Endothelial cell of coronary artery (primary cell): Measurements from ENCODE around the gene S100A14. TPM values are rescaled to one million over a fixed set of nuclear protein-coding genes. Genes with fewer than 3 reads are reported as not detected.

ENCODE experiments used
- total RNA-seq: library from RNA; depleted of rRNA; stranded (reverse); fragments of >200 nt; gene quantifications from 2 replicates; pipeline ENCODE4 v1.2.3, GENCODE V29; 2014

Gene S100A14
- not detected in 2 replicates for total RNA-seq

DNA sequence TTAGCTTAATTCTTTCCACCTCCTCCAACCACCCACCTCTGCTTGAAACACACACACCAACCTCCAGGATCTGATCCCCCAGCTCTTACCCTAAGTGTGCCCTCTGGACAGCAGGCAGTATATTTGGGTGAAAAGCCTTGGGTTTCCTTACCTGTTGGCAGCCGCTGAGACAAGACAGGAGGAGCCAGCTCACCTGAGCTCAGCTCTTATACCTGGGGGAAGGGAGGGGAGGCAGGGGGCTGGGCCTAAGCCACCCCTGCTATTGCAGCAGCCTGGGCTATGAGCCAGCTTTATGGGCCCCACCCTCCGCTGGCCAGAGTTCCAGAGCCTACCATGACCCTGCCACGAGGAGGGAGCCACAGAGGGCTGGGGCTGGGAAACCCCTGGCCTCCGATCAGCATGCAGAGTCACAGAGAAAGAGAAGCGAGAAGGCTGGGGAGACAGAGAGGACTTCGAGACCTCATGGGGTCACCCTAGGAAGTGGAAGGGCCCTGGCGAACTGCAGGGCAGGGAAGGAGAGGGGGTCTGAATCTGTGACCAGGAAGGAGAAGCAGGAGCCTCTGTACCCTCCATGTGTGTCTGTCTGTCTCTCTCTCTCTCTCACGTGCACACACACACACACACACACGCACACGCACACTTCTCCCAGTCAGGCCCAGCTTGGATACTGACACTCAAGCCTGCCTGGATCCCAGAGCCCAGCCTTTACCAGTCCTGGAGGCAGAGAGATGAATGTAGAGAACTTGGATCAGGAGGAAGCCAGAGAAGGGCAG is at the start of gene S100A14:
TSS of gene S100A14 (minus strand) at position 182 of the 773 bp plus-strand sequence. CDS start 467 bp downstream, outside the sequence.

DNA sequence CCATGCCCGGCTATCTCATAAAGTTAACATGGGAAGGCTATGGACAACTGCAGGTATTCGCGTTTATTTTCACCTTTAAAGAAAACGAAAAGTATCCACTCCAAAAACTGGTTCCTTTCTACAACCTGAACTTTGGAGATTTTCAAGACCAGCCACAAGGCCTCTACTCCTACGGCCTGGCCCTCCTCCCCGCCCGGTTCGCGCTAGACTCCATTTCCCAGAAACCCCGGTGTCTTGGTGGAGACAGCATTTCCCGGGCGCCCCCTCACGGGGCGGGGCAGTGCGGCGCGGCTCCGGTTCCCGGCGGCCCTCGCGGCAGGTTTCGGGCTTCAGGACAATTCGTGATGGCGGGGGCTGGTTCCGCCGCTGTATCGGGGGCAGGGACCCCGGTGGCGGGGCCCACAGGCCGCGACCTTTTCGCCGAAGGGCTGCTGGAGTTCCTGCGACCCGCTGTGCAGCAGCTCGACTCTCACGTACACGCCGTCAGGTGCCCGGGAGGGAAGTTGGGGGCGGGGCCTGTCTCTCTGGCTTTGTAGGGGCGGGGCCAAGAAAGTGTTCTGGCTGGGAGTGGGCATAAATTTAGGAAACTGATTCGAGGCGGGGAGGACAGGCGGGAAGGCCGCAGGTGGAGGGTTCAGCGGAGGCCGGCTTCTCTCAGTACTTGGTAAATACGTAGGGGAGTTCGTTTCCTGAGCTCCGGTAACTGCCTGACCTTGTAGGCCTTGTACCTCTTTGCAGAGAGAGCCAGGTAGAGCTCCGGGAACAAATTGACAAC is 42.5 kb upstream of the S100A14 start, which contains the start of gene SNAPIN:
TSS of gene SNAPIN (plus strand) at position 304 of the 775 bp plus-strand sequence. CDS start at position 345, 41 bp downstream.

GRCh38 chr1:153633754-153634665 is 17.9 kb upstream of the S100A14 start, which contains the start of gene CHTOP:
TSS of gene CHTOP (plus strand) at chr1:153634066. CDS start at chr1:153636589, 2,523 bp downstream.

DNA sequence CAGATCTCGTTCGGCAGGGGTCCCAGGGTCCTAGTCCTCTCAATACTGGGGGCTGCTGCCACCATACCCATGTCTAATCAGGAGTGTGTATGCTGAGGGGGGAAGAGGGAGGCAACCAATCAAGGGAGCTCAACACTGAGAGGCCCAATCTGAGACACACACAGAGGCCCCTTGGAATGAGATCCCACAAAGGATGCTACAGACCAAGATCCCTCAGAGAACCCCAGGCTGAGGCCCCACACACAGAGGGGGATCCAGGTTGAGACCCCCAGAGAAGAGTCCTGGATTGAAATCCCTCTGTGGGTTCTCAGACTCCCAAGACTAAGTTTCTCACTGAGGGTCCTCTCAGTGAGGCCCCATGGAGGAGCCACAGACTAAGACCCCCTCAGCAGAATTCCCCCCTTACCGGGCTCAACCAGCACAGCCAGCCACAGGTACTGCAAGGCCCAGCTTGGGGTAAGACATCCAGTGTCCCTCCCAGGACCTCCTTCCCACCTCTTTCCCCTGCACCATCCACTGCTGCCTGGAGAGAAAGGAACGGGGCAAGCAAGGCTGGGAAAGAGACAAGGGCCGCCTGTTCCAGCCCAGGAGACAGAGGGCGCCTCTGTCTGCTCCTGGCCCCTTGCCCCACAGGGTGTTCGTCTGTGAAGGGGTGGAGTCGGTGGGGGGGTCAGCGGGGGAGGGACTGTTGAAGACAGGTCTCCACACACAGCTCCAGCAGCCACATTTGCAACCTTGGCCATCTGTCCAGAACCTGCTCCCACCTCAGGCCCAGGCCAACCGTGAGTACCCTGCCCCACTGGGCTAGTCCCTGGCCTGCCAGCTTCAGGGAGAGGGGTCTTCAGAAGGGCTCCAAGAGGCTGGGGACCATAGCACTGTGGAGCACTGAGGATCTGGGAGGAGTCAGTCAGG is 11.8 kb upstream of the S100A14 start, which contains the start of gene S100A1:
TSS of gene S100A1 (plus strand) at position 720 of the 912 bp plus-strand sequence. CDS start 2,088 bp downstream, outside the sequence.

GRCh38 chr1:153626904-153627714 is 11.0 kb upstream of the S100A14 start, which contains the start of gene S100A13:
TSS of gene S100A13 (minus strand) at chr1:153627505. CDS start at chr1:153626472, 1,033 bp downstream.

DNA sequence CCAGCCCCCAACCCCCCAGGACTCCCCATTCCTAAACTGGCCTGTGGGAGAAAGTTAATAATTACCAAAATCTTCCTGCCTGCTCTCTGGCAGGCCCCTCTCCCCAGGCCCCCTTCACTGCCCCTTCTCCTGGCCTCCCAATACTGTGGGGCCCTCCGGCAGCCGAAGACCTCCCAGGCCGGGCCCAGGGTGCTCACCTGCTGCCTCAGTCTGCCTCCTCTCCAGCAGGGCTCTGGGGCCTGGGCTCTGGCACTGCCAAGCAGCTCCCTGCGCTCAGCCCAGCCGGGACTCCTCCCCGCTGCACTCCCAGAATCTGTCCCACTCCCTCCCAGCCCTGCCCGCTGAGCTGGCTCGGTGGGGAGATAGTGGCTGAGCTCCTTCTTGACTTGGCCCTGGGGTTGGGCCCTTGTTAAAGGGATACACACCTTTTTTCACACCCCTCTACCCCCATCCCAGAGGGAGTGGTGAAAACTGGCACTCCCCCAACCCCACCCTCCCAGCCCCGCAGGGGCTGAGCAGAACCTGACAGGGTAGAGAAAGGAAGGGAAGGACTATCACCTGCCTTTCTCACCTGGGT is 3.3 kb downstream of the S100A14 start, which contains the start of gene S100A16:
TSS of gene S100A16 (minus strand) at position 383 of the 577 bp plus-strand sequence. CDS start 4,986 bp downstream, outside the sequence.

DNA sequence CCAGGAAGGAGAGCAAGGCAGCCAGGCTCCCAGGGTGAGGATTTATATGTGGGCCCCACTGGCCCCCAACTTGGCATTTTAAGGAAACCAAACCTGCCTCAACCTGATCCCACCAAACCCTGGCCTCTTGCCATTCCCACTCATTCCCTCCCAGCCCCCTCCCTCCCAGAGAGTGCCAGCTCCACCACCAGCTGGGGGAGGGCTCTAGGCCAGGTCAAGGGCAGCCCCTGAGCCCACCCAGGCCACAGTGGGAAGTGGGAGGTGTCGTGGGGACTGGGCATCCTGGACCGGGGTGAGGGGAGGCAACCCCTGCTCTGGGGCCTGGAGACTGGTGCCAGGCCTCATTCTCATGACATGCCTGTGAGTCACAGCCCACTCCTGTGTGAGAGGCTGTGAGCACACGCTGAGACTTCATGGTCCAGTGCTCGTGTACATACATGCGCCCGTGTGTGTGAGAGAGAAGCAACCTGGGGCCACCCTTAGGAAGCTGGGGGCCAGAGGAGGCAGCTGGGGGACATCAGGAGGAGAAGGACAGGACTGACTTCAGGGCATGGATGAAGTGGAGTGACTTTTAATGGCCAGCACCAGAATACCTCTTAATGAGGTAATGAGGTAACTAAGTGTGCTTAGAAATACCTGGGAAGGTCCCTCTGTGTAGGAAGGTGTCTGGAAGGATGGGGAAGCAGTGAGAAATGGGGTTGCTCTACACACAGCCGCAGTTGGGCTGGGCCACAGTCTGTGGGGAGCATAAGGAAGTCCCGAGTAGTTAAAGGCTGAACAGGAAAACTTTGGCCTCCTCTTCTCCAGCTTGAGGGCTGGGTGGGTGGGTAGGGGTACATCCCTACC is 50.4 kb downstream of the S100A14 start, which contains the start of gene S100A2:
TSS of gene S100A2 (minus strand) at position 316 of the 846 bp plus-strand sequence. CDS start 1,967 bp downstream, outside the sequence.

Other genes starting within 250 kb of the S100A14 start
- not detected in 2 replicates for gene S100A12, start 240.7 kb downstream of the S100A14 start, total RNA-seq
- gene S100A8, start 225.3 kb downstream of the S100A14 start, total RNA-seq, result not detected in 2 replicates
- not detected in 2 replicates for gene S100A7A, start 199.8 kb downstream of the S100A14 start, total RNA-seq
- gene S100A7, start 155.7 kb downstream of the S100A14 start, total RNA-seq, result not detected in 2 replicates
- 1,061 and 1,806 TPM in 2 replicates for gene S100A6, start 80.3 kb downstream of the S100A14 start, total RNA-seq
- not detected in 2 replicates for gene S100A5, start 75.4 kb downstream of the S100A14 start, total RNA-seq
- 1.1 and 7.8 TPM in 2 replicates for gene S100A4, start 70.5 kb downstream of the S100A14 start, total RNA-seq
- gene S100A3, start 67.1 kb downstream of the S100A14 start, total RNA-seq, result 1.3 and 3.2 TPM in 2 replicates
- gene S100A2, start 50.5 kb downstream of the S100A14 start, total RNA-seq, result 1.9 and 3.8 TPM in 2 replicates
- 328 and 379 TPM in 2 replicates for gene S100A16, start 3.2 kb downstream of the S100A14 start, total RNA-seq
- 101 and 216 TPM in 2 replicates for gene S100A13, start 11.2 kb upstream of the S100A14 start, total RNA-seq
- not detected in 2 replicates for gene S100A1, start 12.1 kb upstream of the S100A14 start, total RNA-seq
- gene CHTOP, start 17.7 kb upstream of the S100A14 start, total RNA-seq, result 26.5 and 37.1 TPM in 2 replicates
- gene SNAPIN, start 42.4 kb upstream of the S100A14 start, total RNA-seq, result 39.4 and 48.3 TPM in 2 replicates
- gene ILF2, start 54.7 kb upstream of the S100A14 start, total RNA-seq, result 203 and 278 TPM in 2 replicates
- gene NPR1, start 62.4 kb upstream of the S100A14 start, total RNA-seq, result 4.7 and 12.0 TPM in 2 replicates
- 23.7 and 38.2 TPM in 2 replicates for gene INTS3, start 111.7 kb upstream of the S100A14 start, total RNA-seq
- 11.4 and 14.7 TPM in 2 replicates for gene SLC27A3, start 159.1 kb upstream of the S100A14 start, total RNA-seq